HepG2 (cell line): ENCODE results near the gene GPBAR1. TPM values are rescaled to one million over a fixed set of nuclear protein-coding genes. Genes with fewer than 3 reads are reported as not detected.
A peak's percentile ranks its signal among the peaks of the same experiment; 100 is the strongest.

Experiments used
- BRCA1 ChIP-seq: sonication (generic); formaldehyde crosslinking; IDR thresholded peaks from 2 replicates; pipeline ENCODE4 v1.4.0; 2020; ENCODE audit warnings: missing genetic modification reagents
- GTF3A ChIP-seq: sonication (generic); formaldehyde crosslinking; conservative IDR thresholded peaks from 2 replicates; pipeline ENCODE4 v1.4.0; 2020; ENCODE audit warnings: mild to moderate bottlenecking, missing genetic modification reagents
- KDM4B ChIP-seq: sonication (generic); formaldehyde crosslinking; IDR thresholded peaks from 2 replicates; pipeline ENCODE4 v1.4.0; 2020; ENCODE audit warnings: missing genetic modification reagents
- MXI1 ChIP-seq: IDR thresholded peaks from 3 replicates; pipeline ENCODE4 v1.6.1; 2012; ENCODE audit warnings: low read depth, low read length, inconsistent platforms, borderline replicate concordance
- THAP11 ChIP-seq: IDR thresholded peaks from 2 replicates; pipeline ENCODE4 v1.6.1; 2016; ENCODE audit warnings: missing biosample characterization, missing genetic modification reagents
- ZNF350 ChIP-seq: sonication (generic); formaldehyde crosslinking; IDR thresholded peaks from 2 replicates; pipeline ENCODE4 v1.4.0; 2020; ENCODE audit warnings: mild to moderate bottlenecking, low read depth, missing genetic modification reagents, borderline replicate concordance
- ZNF557 ChIP-seq: sonication (generic); formaldehyde crosslinking; IDR thresholded peaks from 2 replicates; pipeline ENCODE4 v1.4.0; 2020; ENCODE audit warnings: missing genetic modification reagents
- ZNF619 ChIP-seq: sonication (generic); formaldehyde crosslinking; IDR thresholded peaks from 2 replicates; pipeline ENCODE4 v1.4.0; 2020; ENCODE audit warnings: mild to moderate bottlenecking, missing genetic modification reagents
- ZNF782 ChIP-seq: sonication (generic); formaldehyde crosslinking; IDR thresholded peaks from 2 replicates; pipeline ENCODE4 v1.4.0; 2020; ENCODE audit warnings: missing genetic modification reagents, mild to moderate bottlenecking, borderline replicate concordance
- ZNF891 ChIP-seq: sonication (generic); formaldehyde crosslinking; IDR thresholded peaks from 2 replicates; pipeline ENCODE4 v1.5.0; 2020; ENCODE audit warnings: mild to moderate bottlenecking, missing genetic modification reagents
- polyA plus RNA-seq, 8 experiments: library from polyadenylated mRNA; depleted of rRNA in 3 of 8; stranded (reverse) in 7 of 8; unstranded in 1 of 8; fragments of >200 nt; fragmentation: Illumina TruSeq in 4 of 8; extraction: Trizol in 4 of 8; gene quantifications; 2 replicates each; pipeline versions ENCODE4 v1.2.1 to v1.2.3, GENCODE V29; 2011 to 2016; ENCODE audit warnings: low read depth in 4 of 8, missing spikeins in 1 of 8, mixed read lengths in 1 of 8; ENCODE audit not compliant: insufficient read depth in 1 of 8
- total RNA-seq, 5 experiments: library from RNA; depleted of rRNA; stranded (reverse); fragments of >200 nt; fragmentation: Illumina TruSeq; extraction: Trizol; gene quantifications; 2 replicates each; pipeline ENCODE4 v1.2.3, GENCODE V29; 2016; ENCODE audit warnings: low read depth in 1 of 5
- TF ChIP-seq, protein P1 (sequence below): sonication (generic); formaldehyde crosslinking; IDR thresholded peaks from 2 replicates; pipeline ENCODE4 v1.4.0; 2020; ENCODE audit warnings: missing genetic modification reagents
- TF ChIP-seq, protein P2 (sequence below): sonication (generic); formaldehyde crosslinking; IDR thresholded peaks from 2 replicates; pipeline ENCODE4 v1.9.0; 2022; ENCODE audit warnings: low read depth, missing genetic modification reagents
- TF ChIP-seq, protein P3 (sequence below): sonication (generic); formaldehyde crosslinking; IDR thresholded peaks from 2 replicates; pipeline ENCODE4 v1.4.0; 2020; ENCODE audit warnings: mild to moderate bottlenecking, missing genetic modification reagents
- TF ChIP-seq, protein P4 (sequence below): sonication (generic); formaldehyde crosslinking; IDR thresholded peaks from 2 replicates; pipeline ENCODE4 v1.8.0; 2023; ENCODE audit warnings: mild to moderate bottlenecking, missing genetic modification reagents
- TF ChIP-seq, protein P5 (sequence below): sonication (generic); formaldehyde crosslinking; IDR thresholded peaks from 2 replicates; pipeline ENCODE4 v1.8.0; 2022; ENCODE audit warnings: mild to moderate bottlenecking, missing genetic modification reagents, moderate library complexity
- TF ChIP-seq, protein P6 (sequence below): sonication (generic); formaldehyde crosslinking; IDR thresholded peaks from 2 replicates; pipeline ENCODE4 v1.4.0; 2020; ENCODE audit warnings: missing genetic modification reagents, low read depth, mild to moderate bottlenecking, borderline replicate concordance

The GPBAR1 gene
- total and polyA plus RNA-seq, 2 of the 13 experiments (the other 11 are each of a cell fraction or from before 2014, with no cell fraction given): 0.05 to 0.09 TPM

DNA sequence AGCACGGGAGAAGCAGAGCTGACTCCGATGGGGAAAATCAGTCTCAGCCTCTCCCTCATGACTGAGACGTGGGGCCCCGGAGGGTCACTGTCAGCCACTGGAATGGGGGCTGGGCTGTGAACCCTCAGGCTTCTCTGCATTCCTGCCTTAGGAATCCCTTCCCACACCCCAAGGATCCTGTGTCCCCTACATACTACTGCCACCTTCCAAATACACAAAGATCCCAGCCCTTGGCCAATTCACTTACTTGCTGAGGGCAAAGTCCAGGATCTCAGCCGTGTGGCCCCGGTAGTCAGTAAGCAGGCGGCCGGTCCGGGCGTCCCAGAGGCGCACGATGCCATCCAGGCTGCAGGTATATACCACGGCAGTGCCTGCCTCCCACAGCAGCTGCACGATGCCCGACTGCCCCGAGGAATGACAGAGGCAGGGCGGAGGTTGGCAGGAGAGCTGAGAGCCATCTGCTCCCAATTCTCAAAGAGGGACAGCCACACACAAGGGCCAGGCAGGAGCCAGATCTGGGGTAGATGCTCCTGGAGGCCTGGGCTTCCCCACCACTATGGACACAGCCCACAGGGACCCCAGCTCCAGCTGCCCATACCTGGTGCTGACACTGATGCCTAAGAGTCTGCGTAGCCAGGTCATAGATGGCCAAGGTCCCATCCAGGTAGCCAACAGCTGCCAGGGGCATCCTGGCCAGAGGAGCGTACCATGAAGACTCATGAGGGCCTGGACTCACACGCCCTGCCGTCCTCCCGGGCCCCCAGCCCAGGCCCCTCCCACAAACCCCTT, 4.2 kb downstream of the GPBAR1 start (continued):
- TF ChIP-seq ZNF619 (CRISPR knock-in tag) (0 out of 2 replicates have a peak, but pooled peaks have one; percentile 30), ZNF782 (CRISPR knock-in tag) (peak; percentile 37; the same call in 1 of the 2 replicates), ZNF350 (CRISPR knock-in tag) (peak; percentile 63; the same call in 1 of the 2 replicates), KDM4B (CRISPR knock-in tag) (no peak), ZNF557 (CRISPR knock-in tag) (no peak; the same call in 1 of the 2 replicates), ZNF891 (CRISPR knock-in tag) (peak; percentile 52; the same call in 1 of the 2 replicates), THAP11 (CRISPR knock-in tag) (peak; percentile 47; the same call in 1 of the 2 replicates), GTF3A (0 out of 2 replicates have a peak, but pooled peaks have one; percentile 39), MXI1 (0 out of 3 replicates have a peak, but pooled peaks have one; percentile 24), BRCA1 (0 out of 2 replicates have a peak, but pooled peaks have one; percentile 41)
- TF ChIP-seq, protein P1, sequence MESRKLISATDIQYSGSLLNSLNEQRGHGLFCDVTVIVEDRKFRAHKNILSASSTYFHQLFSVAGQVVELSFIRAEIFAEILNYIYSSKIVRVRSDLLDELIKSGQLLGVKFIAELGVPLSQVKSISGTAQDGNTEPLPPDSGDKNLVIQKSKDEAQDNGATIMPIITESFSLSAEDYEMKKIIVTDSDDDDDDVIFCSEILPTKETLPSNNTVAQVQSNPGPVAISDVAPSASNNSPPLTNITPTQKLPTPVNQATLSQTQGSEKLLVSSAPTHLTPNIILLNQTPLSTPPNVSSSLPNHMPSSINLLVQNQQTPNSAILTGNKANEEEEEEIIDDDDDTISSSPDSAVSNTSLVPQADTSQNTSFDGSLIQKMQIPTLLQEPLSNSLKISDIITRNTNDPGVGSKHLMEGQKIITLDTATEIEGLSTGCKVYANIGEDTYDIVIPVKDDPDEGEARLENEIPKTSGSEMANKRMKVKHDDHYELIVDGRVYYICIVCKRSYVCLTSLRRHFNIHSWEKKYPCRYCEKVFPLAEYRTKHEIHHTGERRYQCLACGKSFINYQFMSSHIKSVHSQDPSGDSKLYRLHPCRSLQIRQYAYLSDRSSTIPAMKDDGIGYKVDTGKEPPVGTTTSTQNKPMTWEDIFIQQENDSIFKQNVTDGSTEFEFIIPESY (CRISPR knock-in tag): peak; percentile 38; the same call in 1 of the 2 replicates
- TF ChIP-seq, protein P2, sequence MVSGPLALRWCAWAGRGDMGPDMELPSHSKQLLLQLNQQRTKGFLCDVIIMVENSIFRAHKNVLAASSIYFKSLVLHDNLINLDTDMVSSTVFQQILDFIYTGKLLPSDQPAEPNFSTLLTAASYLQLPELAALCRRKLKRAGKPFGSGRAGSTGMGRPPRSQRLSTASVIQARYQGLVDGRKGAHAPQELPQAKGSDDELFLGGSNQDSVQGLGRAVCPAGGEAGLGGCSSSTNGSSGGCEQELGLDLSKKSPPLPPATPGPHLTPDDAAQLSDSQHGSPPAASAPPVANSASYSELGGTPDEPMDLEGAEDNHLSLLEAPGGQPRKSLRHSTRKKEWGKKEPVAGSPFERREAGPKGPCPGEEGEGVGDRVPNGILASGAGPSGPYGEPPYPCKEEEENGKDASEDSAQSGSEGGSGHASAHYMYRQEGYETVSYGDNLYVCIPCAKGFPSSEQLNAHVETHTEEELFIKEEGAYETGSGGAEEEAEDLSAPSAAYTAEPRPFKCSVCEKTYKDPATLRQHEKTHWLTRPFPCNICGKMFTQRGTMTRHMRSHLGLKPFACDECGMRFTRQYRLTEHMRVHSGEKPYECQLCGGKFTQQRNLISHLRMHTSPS (CRISPR knock-in tag): 0 out of 2 replicates have a peak, but pooled peaks have one; percentile 66
- TF ChIP-seq, protein P3, sequence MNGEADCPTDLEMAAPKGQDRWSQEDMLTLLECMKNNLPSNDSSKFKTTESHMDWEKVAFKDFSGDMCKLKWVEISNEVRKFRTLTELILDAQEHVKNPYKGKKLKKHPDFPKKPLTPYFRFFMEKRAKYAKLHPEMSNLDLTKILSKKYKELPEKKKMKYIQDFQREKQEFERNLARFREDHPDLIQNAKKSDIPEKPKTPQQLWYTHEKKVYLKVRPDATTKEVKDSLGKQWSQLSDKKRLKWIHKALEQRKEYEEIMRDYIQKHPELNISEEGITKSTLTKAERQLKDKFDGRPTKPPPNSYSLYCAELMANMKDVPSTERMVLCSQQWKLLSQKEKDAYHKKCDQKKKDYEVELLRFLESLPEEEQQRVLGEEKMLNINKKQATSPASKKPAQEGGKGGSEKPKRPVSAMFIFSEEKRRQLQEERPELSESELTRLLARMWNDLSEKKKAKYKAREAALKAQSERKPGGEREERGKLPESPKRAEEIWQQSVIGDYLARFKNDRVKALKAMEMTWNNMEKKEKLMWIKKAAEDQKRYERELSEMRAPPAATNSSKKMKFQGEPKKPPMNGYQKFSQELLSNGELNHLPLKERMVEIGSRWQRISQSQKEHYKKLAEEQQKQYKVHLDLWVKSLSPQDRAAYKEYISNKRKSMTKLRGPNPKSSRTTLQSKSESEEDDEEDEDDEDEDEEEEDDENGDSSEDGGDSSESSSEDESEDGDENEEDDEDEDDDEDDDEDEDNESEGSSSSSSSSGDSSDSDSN: peak; percentile 71
- TF ChIP-seq, protein P4, sequence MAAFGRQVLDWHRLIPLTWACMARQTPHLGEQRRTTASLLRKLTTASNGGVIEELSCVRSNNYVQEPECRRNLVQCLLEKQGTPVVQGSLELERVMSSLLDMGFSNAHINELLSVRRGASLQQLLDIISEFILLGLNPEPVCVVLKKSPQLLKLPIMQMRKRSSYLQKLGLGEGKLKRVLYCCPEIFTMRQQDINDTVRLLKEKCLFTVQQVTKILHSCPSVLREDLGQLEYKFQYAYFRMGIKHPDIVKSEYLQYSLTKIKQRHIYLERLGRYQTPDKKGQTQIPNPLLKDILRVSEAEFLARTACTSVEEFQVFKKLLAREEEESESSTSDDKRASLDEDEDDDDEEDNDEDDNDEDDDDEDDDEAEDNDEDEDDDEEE (CRISPR knock-in tag): no peak
- TF ChIP-seq, protein P5, sequence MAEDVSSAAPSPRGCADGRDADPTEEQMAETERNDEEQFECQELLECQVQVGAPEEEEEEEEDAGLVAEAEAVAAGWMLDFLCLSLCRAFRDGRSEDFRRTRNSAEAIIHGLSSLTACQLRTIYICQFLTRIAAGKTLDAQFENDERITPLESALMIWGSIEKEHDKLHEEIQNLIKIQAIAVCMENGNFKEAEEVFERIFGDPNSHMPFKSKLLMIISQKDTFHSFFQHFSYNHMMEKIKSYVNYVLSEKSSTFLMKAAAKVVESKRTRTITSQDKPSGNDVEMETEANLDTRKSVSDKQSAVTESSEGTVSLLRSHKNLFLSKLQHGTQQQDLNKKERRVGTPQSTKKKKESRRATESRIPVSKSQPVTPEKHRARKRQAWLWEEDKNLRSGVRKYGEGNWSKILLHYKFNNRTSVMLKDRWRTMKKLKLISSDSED (CRISPR knock-in tag): no peak
- TF ChIP-seq, protein P6, sequence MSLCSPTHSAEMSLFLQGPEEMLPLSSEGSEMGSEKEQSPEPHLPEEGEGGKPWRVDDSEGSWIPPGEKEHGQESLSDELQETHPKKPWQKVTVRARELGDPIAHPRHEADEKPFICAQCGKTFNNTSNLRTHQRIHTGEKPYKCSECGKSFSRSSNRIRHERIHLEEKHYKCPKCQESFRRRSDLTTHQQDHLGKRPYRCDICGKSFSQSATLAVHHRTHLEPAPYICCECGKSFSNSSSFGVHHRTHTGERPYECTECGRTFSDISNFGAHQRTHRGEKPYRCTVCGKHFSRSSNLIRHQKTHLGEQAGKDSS (CRISPR knock-in tag): no peak
